ENCODE results near the gene USO1.

- TF ChIP-seq, protein P1, sequence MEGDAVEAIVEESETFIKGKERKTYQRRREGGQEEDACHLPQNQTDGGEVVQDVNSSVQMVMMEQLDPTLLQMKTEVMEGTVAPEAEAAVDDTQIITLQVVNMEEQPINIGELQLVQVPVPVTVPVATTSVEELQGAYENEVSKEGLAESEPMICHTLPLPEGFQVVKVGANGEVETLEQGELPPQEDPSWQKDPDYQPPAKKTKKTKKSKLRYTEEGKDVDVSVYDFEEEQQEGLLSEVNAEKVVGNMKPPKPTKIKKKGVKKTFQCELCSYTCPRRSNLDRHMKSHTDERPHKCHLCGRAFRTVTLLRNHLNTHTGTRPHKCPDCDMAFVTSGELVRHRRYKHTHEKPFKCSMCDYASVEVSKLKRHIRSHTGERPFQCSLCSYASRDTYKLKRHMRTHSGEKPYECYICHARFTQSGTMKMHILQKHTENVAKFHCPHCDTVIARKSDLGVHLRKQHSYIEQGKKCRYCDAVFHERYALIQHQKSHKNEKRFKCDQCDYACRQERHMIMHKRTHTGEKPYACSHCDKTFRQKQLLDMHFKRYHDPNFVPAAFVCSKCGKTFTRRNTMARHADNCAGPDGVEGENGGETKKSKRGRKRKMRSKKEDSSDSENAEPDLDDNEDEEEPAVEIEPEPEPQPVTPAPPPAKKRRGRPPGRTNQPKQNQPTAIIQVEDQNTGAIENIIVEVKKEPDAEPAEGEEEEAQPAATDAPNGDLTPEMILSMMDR (IDR thresholded peaks at IDR 0.05), result no peak
- no peak for TF ChIP-seq EZH2 (IDR thresholded peaks at IDR 0.05)
- no peak for TF ChIP-seq EZH2phosphoT487 (IDR thresholded peaks at IDR 0.05)
Observed at GRCh38 chr4:75735525-75735924, 11.1 kb downstream of the USO1 start.

Measured in neural progenitor cell (in vitro differentiated cells).